ENCODE results near the gene RSPH1. TPM values are rescaled to one million over a fixed set of nuclear protein-coding genes. Genes with fewer than 3 reads are reported as not detected.

The RSPH1 gene
- total RNA-seq, 1 donor, result not detected

- Histone ChIP-seq H3K4me1 (ENCODE audit: insufficient read depth, low read length) (peaks cover 10% of the 10 kb centered on the region), H3K27me3 (ENCODE audit: insufficient read depth, low read length) (no peaks in the 10 kb centered on the region)
Observed at GRCh38 chr21:42518626-42519025, 22.6 kb upstream of the RSPH1 start.

GRCh38 chr21:42518215-42518614, 22.2 kb upstream of the RSPH1 start:
- H3K27me3 ChIP-seq (ENCODE audit: insufficient read depth, low read length), result no peaks in the 10 kb centered on the region
- H2AFZ ChIP-seq (ENCODE audit: low read length), result peak overlapping the region; percentile 59
- no peak for TF ChIP-seq CTCF (IDR thresholded peaks at IDR 0.05; ENCODE audit: extremely low read depth, low read depth, low read length)
- peaks cover 10% of the 10 kb centered on the region for H3K4me1 ChIP-seq (ENCODE audit: insufficient read depth, low read length)
- H3K4me3 ChIP-seq (ENCODE audit: insufficient read depth, low read length), result no peak overlapping the region
- peak overlapping the region; percentile 26 for H3K4me2 ChIP-seq (ENCODE audit: insufficient read depth, low read length)
- H3K79me2 ChIP-seq (ENCODE audit: insufficient read depth, low read length), result no peaks in the 10 kb centered on the region
- H4K20me1 ChIP-seq (ENCODE audit: insufficient read depth, low read length), result peaks cover 2% of the 10 kb centered on the region
- no peaks in the 10 kb centered on the region for H3K9me3 ChIP-seq (ENCODE audit: low read depth, low read length)
- H3K36me3 ChIP-seq (ENCODE audit: insufficient read depth, low read length), result no peaks in the 10 kb centered on the region
- DNase-seq (ENCODE audit: insufficient read length, low spot score, missing footprints), result no peak
- H3K27ac ChIP-seq (ENCODE audit: low read depth, low read length), result no peak overlapping the region

More at GRCh38 chr21:42518626-42519025, 22.6 kb upstream of the RSPH1 start:
- Histone ChIP-seq H3K9me3 (ENCODE audit: low read depth, low read length) (no peaks in the 10 kb centered on the region), H4K20me1 (ENCODE audit: insufficient read depth, low read length) (peaks cover 2% of the 10 kb centered on the region), H3K36me3 (ENCODE audit: insufficient read depth, low read length) (no peaks in the 10 kb centered on the region), H3K79me2 (ENCODE audit: insufficient read depth, low read length) (no peaks in the 10 kb centered on the region), H2AFZ (ENCODE audit: low read length) (no peak overlapping the region), H3K4me3 (ENCODE audit: insufficient read depth, low read length) (no peak overlapping the region), H3K4me2 (ENCODE audit: insufficient read depth, low read length) (peak overlapping the region; percentile 26), H3K27ac (ENCODE audit: low read depth, low read length) (no peak overlapping the region)
- TF ChIP-seq CTCF (IDR thresholded peaks at IDR 0.05; ENCODE audit: extremely low read depth, low read depth, low read length), result no peak
- no peak for DNase-seq (ENCODE audit: insufficient read length, low spot score, missing footprints)

- no peak overlapping the region for H3K4me3 ChIP-seq (ENCODE audit: insufficient read depth, low read length)
- no peak overlapping the region for H3K4me2 ChIP-seq (ENCODE audit: insufficient read depth, low read length)
- H3K27ac ChIP-seq (ENCODE audit: low read depth, low read length), result no peak overlapping the region
- H3K79me2 ChIP-seq (ENCODE audit: insufficient read depth, low read length), result no peaks in the 10 kb centered on the region
- no peak for DNase-seq (ENCODE audit: insufficient read length, low spot score, missing footprints)
- no peaks in the 10 kb centered on the region for H3K9me3 ChIP-seq (ENCODE audit: low read depth, low read length)
- H4K20me1 ChIP-seq (ENCODE audit: insufficient read depth, low read length), result peaks cover 2% of the 10 kb centered on the region
- H2AFZ ChIP-seq (ENCODE audit: low read length), result no peak overlapping the region
- H3K36me3 ChIP-seq (ENCODE audit: insufficient read depth, low read length), result no peaks in the 10 kb centered on the region
- no peak for TF ChIP-seq CTCF (IDR thresholded peaks at IDR 0.05; ENCODE audit: extremely low read depth, low read depth, low read length)
- H3K27me3 ChIP-seq (ENCODE audit: insufficient read depth, low read length), result no peaks in the 10 kb centered on the region
- peaks cover 10% of the 10 kb centered on the region for H3K4me1 ChIP-seq (ENCODE audit: insufficient read depth, low read length)
Observed at GRCh38 chr21:42515708-42516502, 19.9 kb upstream of the RSPH1 start.

- TF ChIP-seq CTCF (IDR thresholded peaks at IDR 0.05; ENCODE audit: extremely low read depth, low read depth, low read length), result no peak
- Histone ChIP-seq H4K20me1 (ENCODE audit: insufficient read depth, low read length) (peaks cover 2% of the 10 kb centered on the region), H3K36me3 (ENCODE audit: insufficient read depth, low read length) (no peaks in the 10 kb centered on the region), H3K9me3 (ENCODE audit: low read depth, low read length) (no peaks in the 10 kb centered on the region), H3K4me2 (ENCODE audit: insufficient read depth, low read length) (peak overlapping the region; percentile 76), H3K79me2 (ENCODE audit: insufficient read depth, low read length) (no peaks in the 10 kb centered on the region), H3K4me3 (ENCODE audit: insufficient read depth, low read length) (peak overlapping the region; percentile 69), H2AFZ (ENCODE audit: low read length) (peak overlapping the region; percentile 82), H3K27me3 (ENCODE audit: insufficient read depth, low read length) (no peaks in the 10 kb centered on the region), H3K4me1 (ENCODE audit: insufficient read depth, low read length) (peaks cover 10% of the 10 kb centered on the region), H3K27ac (ENCODE audit: low read depth, low read length) (no peak overlapping the region)
- no peak for DNase-seq (ENCODE audit: insufficient read length, low spot score, missing footprints)
Observed at GRCh38 chr21:42514883-42515228, 18.8 kb upstream of the RSPH1 start.
